HepG2 (cell line): Measurements from ENCODE around the gene PNPLA2. TPM values are rescaled to one million over a fixed set of nuclear protein-coding genes. Genes with fewer than 3 reads are reported as not detected.
A peak's percentile ranks its signal among the peaks of the same experiment; 100 is the strongest.

ENCODE experiments used
- CEBPG ChIP-seq: IDR thresholded peaks from 2 replicates; pipeline ENCODE4 v1.6.1; 2016
- ELF3 ChIP-seq: IDR thresholded peaks from 2 replicates; pipeline ENCODE4 v1.6.1; 2016; ENCODE audit warnings: missing genetic modification reagents, missing compliant biosample characterization
- KAT8 ChIP-seq: IDR thresholded peaks from 2 replicates; pipeline ENCODE4 v1.6.1; 2016; ENCODE audit warnings: missing genetic modification reagents, missing compliant biosample characterization
- PRDM15 ChIP-seq: sonication (generic); formaldehyde crosslinking; IDR thresholded peaks from 2 replicates; pipeline ENCODE4 v1.4.0; 2020; ENCODE audit warnings: missing genetic modification reagents
- polyA plus RNA-seq, 8 experiments: library from polyadenylated mRNA; depleted of rRNA in 3 of 8; stranded (reverse) in 7 of 8; unstranded in 1 of 8; fragments of >200 nt; fragmentation: Illumina TruSeq in 4 of 8; extraction: Trizol in 4 of 8; gene quantifications; 2 replicates each; pipeline versions ENCODE4 v1.2.1 to v1.2.3, GENCODE V29; 2011 to 2016; ENCODE audit warnings: low read depth in 4 of 8, missing spikeins in 1 of 8, mixed read lengths in 1 of 8; ENCODE audit not compliant: insufficient read depth in 1 of 8
- total RNA-seq, 5 experiments: library from RNA; depleted of rRNA; stranded (reverse); fragments of >200 nt; fragmentation: Illumina TruSeq; extraction: Trizol; gene quantifications; 2 replicates each; pipeline ENCODE4 v1.2.3, GENCODE V29; 2016; ENCODE audit warnings: low read depth in 1 of 5
- TF ChIP-seq, protein P1 (sequence below): IDR thresholded peaks from 2 replicates; pipeline ENCODE4 v1.6.1; 2018; ENCODE audit warnings: missing genetic modification reagents
- TF ChIP-seq, protein P2 (sequence below): sonication (generic); formaldehyde crosslinking; IDR thresholded peaks from 2 replicates; pipeline ENCODE4 v1.5.0; 2020; ENCODE audit warnings: missing genetic modification reagents
- TF ChIP-seq, protein P3 (sequence below): sonication (generic); formaldehyde crosslinking; IDR thresholded peaks from 2 replicates; pipeline ENCODE4 v1.5.0; 2020; ENCODE audit warnings: mild to moderate bottlenecking, missing genetic modification reagents, borderline replicate concordance
- TF ChIP-seq, protein P4 (sequence below): sonication (generic); formaldehyde crosslinking; IDR thresholded peaks from 2 replicates; pipeline ENCODE4 v1.8.0; 2022; ENCODE audit warnings: missing genetic modification reagents, mild to moderate bottlenecking, moderate library complexity, borderline replicate concordance
- TF ChIP-seq, protein P5 (sequence below): sonication (generic); formaldehyde crosslinking; conservative IDR thresholded peaks from 2 replicates; pipeline ENCODE4 v1.4.0; 2020; ENCODE audit warnings: missing genetic modification reagents

Gene PNPLA2
- total and polyA plus RNA-seq, 2 of the 13 experiments (the other 11 are each of a cell fraction or from before 2014, with no cell fraction given), result 10.5 to 43.2 TPM

DNA sequence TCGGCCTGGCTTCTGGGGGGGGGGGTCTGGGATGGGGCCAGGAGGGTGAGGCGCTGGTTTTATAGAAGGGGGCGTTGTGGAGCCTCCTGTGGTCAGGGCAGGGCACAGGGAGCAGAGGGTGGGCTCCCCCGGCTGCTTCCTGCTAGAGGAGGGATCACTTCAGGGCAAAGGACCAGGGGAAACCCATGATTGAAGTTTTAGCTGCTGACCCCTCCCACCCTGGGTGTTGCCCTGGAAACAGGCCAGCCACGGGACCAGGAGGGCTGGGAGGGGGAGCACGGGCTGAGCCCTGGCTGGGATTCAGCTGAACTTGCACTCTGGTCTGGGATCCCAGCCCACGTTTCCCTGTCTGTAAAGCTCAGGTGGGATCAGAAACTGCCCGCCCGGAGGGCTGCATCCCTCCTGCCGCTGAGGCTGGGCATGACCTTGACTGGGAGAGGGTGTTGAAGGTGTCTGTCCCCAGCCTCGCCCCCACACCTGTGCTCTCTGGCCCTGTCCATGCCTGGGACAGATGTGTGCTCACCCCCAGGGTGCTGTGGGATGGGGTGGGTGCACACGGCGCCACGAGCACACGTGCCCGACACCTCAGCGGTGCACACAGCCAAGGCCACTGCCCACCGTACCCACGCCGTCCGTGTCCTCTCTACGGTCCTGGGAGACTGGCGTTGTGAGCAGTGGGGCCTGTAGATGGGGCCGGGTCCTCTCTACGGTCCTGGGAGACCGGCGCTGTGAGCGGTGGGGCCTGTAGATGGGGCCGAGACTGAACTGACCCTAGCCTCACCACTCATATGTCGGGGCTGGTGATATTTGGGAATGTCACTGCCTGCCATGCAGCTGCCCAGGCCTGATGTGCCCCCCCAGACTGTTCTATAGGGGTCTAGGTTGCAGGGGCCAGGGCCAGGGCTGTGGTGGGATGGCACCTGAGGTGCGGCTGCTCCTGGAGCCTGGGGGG, 26.3 kb downstream of the PNPLA2 start (continued):
- TF ChIP-seq, protein P1, sequence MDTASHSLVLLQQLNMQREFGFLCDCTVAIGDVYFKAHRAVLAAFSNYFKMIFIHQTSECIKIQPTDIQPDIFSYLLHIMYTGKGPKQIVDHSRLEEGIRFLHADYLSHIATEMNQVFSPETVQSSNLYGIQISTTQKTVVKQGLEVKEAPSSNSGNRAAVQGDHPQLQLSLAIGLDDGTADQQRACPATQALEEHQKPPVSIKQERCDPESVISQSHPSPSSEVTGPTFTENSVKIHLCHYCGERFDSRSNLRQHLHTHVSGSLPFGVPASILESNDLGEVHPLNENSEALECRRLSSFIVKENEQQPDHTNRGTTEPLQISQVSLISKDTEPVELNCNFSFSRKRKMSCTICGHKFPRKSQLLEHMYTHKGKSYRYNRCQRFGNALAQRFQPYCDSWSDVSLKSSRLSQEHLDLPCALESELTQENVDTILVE, result no peak
- TF ChIP-seq ELF3 (peak; percentile 42; the same call in 1 of the 2 replicates), PRDM15 (no peak), KAT8 (CRISPR knock-in tag) (no peak), CEBPG (CRISPR knock-in tag) (no peak)
- TF ChIP-seq, protein P2, sequence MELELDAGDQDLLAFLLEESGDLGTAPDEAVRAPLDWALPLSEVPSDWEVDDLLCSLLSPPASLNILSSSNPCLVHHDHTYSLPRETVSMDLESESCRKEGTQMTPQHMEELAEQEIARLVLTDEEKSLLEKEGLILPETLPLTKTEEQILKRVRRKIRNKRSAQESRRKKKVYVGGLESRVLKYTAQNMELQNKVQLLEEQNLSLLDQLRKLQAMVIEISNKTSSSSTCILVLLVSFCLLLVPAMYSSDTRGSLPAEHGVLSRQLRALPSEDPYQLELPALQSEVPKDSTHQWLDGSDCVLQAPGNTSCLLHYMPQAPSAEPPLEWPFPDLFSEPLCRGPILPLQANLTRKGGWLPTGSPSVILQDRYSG (CRISPR knock-in tag), result no peak
- TF ChIP-seq, protein P3, sequence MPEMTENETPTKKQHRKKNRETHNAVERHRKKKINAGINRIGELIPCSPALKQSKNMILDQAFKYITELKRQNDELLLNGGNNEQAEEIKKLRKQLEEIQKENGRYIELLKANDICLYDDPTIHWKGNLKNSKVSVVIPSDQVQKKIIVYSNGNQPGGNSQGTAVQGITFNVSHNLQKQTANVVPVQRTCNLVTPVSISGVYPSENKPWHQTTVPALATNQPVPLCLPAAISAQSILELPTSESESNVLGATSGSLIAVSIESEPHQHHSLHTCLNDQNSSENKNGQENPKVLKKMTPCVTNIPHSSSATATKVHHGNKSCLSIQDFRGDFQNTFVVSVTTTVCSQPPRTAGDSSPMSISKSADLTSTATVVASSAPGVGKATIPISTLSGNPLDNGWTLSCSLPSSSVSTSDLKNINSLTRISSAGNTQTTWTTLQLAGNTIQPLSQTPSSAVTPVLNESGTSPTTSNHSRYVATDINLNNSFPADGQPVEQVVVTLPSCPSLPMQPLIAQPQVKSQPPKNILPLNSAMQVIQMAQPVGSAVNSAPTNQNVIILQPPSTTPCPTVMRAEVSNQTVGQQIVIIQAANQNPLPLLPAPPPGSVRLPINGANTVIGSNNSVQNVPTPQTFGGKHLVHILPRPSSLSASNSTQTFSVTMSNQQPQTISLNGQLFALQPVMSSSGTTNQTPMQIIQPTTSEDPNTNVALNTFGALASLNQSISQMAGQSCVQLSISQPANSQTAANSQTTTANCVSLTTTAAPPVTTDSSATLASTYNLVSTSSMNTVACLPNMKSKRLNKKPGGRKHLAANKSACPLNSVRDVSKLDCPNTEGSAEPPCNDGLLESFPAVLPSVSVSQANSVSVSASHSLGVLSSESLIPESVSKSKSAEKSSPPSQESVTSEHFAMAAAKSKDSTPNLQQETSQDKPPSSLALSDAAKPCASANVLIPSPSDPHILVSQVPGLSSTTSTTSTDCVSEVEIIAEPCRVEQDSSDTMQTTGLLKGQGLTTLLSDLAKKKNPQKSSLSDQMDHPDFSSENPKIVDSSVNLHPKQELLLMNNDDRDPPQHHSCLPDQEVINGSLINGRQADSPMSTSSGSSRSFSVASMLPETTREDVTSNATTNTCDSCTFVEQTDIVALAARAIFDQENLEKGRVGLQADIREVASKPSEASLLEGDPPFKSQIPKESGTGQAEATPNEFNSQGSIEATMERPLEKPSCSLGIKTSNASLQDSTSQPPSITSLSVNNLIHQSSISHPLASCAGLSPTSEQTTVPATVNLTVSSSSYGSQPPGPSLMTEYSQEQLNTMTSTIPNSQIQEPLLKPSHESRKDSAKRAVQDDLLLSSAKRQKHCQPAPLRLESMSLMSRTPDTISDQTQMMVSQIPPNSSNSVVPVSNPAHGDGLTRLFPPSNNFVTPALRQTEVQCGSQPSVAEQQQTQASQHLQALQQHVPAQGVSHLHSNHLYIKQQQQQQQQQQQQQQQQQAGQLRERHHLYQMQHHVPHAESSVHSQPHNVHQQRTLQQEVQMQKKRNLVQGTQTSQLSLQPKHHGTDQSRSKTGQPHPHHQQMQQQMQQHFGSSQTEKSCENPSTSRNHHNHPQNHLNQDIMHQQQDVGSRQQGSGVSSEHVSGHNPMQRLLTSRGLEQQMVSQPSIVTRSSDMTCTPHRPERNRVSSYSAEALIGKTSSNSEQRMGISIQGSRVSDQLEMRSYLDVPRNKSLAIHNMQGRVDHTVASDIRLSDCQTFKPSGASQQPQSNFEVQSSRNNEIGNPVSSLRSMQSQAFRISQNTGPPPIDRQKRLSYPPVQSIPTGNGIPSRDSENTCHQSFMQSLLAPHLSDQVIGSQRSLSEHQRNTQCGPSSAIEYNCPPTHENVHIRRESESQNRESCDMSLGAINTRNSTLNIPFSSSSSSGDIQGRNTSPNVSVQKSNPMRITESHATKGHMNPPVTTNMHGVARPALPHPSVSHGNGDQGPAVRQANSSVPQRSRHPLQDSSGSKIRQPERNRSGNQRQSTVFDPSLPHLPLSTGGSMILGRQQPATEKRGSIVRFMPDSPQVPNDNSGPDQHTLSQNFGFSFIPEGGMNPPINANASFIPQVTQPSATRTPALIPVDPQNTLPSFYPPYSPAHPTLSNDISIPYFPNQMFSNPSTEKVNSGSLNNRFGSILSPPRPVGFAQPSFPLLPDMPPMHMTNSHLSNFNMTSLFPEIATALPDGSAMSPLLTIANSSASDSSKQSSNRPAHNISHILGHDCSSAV, result no peak
- TF ChIP-seq, protein P4, sequence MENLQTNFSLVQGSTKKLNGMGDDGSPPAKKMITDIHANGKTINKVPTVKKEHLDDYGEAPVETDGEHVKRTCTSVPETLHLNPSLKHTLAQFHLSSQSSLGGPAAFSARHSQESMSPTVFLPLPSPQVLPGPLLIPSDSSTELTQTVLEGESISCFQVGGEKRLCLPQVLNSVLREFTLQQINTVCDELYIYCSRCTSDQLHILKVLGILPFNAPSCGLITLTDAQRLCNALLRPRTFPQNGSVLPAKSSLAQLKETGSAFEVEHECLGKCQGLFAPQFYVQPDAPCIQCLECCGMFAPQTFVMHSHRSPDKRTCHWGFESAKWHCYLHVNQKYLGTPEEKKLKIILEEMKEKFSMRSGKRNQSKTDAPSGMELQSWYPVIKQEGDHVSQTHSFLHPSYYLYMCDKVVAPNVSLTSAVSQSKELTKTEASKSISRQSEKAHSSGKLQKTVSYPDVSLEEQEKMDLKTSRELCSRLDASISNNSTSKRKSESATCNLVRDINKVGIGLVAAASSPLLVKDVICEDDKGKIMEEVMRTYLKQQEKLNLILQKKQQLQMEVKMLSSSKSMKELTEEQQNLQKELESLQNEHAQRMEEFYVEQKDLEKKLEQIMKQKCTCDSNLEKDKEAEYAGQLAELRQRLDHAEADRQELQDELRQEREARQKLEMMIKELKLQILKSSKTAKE (CRISPR knock-in tag), result peak; percentile 66
- TF ChIP-seq, protein P5, sequence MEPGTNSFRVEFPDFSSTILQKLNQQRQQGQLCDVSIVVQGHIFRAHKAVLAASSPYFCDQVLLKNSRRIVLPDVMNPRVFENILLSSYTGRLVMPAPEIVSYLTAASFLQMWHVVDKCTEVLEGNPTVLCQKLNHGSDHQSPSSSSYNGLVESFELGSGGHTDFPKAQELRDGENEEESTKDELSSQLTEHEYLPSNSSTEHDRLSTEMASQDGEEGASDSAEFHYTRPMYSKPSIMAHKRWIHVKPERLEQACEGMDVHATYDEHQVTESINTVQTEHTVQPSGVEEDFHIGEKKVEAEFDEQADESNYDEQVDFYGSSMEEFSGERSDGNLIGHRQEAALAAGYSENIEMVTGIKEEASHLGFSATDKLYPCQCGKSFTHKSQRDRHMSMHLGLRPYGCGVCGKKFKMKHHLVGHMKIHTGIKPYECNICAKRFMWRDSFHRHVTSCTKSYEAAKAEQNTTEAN (CRISPR knock-in tag), result no peak
